Activated CD4-positive, alpha-beta memory T cell treated with anti-CD3 and anti-CD28 coated beads, Interleukin-2, amount 10 ng/mL, durations not matched to agents 7 days and 5 days (primary cell): ENCODE results near the gene COBLL1. TPM values are rescaled to one million over a fixed set of nuclear protein-coding genes. Genes with fewer than 3 reads are reported as not detected.
"Not testable (repeated sequence)": the region's sequence is repeated elsewhere in the genome, so short reads cannot be mapped to it uniquely, and the experiment has no call there.

ENCODE experiments used
- CTCF ChIA-PET: fragments of 350-600 bp; sonication (Branson Sonifier 250); formaldehyde crosslinking; loops from one replicate; lab custom pipeline; 2021; ENCODE audit warnings: antibody characterized with exemption, inconsistent platforms; lab: Charles Lee
- POLR2A ChIA-PET: fragments of 350-600 bp; sonication (Branson Sonifier 250); formaldehyde crosslinking; loops from one replicate; lab custom pipeline; 2021; ENCODE audit warnings: antibody characterized with exemption; lab: Charles Lee
- DNase-seq: peaks from one replicate; pipeline ENCODE4 v3.0.0-alpha.2; 2020
- H3K27ac Mint-ChIP-seq: one replicate; pipeline ENCODE4 v1.8.0; 2021; ENCODE audit warnings: mild to moderate bottlenecking, mixed read lengths
- H3K27me3 Mint-ChIP-seq: one replicate; pipeline ENCODE4 v1.8.0; 2021; ENCODE audit warnings: mixed read lengths
- H3K36me3 Mint-ChIP-seq: one replicate; pipeline ENCODE4 v1.8.0; 2021; ENCODE audit warnings: low read depth, mixed read lengths
- H3K4me1 Mint-ChIP-seq: one replicate; pipeline ENCODE4 v1.8.0; 2021; ENCODE audit warnings: mixed read lengths
- H3K4me3 Mint-ChIP-seq: one replicate; pipeline ENCODE4 v1.8.0; 2021; ENCODE audit warnings: mild to moderate bottlenecking, mixed read lengths
- H3K9me3 Mint-ChIP-seq: one replicate; pipeline ENCODE4 v1.8.0; 2021; ENCODE audit warnings: mixed read lengths
- total RNA-seq, 2 experiments: library from RNA; stranded (reverse); gene quantifications; one replicate each; pipeline ENCODE4 v1.2.3, GENCODE V29; 2021

The COBLL1 gene
- total RNA-seq, 2 experiments from 2014 or later: not detected

DNA sequence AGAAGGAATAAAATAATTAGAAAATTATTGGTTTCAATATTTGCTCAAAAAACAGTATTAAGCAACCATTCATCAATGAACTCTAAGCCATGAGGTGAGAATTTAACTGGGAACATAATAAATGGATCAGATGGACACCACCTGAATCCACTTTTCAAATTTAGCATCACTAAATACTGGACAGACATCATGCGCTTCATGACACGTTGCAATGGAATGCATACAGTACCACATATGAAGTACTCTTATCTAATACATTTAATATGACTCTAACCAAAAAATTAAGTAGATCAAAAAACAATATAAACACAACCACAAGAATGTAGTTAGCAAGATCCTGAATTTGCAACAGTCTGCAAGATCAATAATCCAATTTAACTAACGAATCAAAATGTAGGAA, 76.6 kb downstream of the COBLL1 start:
- no peaks in the 10 kb centered on the region for H3K4me1 Mint-ChIP-seq
- CTCF ChIA-PET: no interaction called here
- DNase-seq: no peak
- H3K36me3 Mint-ChIP-seq: no peaks in the 10 kb centered on the region
- H3K9me3 Mint-ChIP-seq: no peaks in the 10 kb centered on the region
- POLR2A ChIA-PET: no interaction called here
- H3K27me3 Mint-ChIP-seq: no peaks in the 10 kb centered on the region
- H3K27ac Mint-ChIP-seq: no peak overlapping the region
- no peak overlapping the region for H3K4me3 Mint-ChIP-seq

DNA sequence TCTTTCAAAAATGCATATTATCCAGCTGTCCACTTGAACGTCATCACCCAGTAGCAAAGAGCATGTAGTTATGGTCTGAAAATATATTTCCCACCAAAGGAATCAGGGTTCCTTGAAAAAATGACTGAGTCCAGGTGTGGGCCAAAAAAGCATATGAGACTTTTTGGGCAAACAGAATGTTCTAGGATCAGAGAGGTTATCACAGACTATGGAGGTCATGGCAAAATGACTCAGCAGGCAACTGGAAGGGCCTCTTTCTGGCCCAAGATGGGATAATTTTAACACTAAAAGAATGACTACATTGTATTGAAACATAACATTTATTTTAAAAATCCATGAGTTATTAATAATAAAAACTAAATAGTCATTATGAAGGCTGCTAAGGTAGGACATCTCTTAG, 77.1 kb downstream of the COBLL1 start:
- no peaks in the 10 kb centered on the region for H3K27me3 Mint-ChIP-seq
- H3K4me1 Mint-ChIP-seq: no peaks in the 10 kb centered on the region
- no peak overlapping the region for H3K27ac Mint-ChIP-seq
- ChIA-PET CTCF (no interaction called here), POLR2A (no interaction called here)
- H3K4me3 Mint-ChIP-seq: no peak overlapping the region
- no peak for DNase-seq
- H3K36me3 Mint-ChIP-seq: no peaks in the 10 kb centered on the region
- H3K9me3 Mint-ChIP-seq: no peaks in the 10 kb centered on the region

DNA sequence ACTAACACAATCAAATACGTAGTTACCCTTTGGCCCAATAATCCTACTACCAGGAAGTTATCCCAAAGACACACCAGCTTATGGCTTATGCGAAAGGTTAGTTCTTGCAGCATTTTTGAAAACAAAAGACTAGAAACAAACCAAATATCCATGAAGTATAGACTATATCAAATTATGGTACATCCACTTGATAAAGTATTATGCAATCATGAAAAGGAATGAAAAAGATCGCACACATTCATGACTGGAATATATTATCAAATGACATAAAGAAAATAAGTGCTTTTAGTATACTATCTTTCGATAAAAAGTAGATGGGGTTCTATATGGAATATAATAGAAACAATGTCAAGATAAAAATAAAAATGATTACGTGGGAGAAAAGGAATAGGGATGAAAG, 78.2 kb downstream of the COBLL1 start:
- H3K4me1 Mint-ChIP-seq: no peaks in the 10 kb centered on the region
- no peak for DNase-seq
- no peak overlapping the region for H3K4me3 Mint-ChIP-seq
- no peaks in the 10 kb centered on the region for H3K36me3 Mint-ChIP-seq
- H3K27me3 Mint-ChIP-seq: no peaks in the 10 kb centered on the region
- H3K27ac Mint-ChIP-seq: no peak overlapping the region
- H3K9me3 Mint-ChIP-seq: no peaks in the 10 kb centered on the region
- POLR2A ChIA-PET: no interaction called here
- CTCF ChIA-PET: no interaction called here

DNA sequence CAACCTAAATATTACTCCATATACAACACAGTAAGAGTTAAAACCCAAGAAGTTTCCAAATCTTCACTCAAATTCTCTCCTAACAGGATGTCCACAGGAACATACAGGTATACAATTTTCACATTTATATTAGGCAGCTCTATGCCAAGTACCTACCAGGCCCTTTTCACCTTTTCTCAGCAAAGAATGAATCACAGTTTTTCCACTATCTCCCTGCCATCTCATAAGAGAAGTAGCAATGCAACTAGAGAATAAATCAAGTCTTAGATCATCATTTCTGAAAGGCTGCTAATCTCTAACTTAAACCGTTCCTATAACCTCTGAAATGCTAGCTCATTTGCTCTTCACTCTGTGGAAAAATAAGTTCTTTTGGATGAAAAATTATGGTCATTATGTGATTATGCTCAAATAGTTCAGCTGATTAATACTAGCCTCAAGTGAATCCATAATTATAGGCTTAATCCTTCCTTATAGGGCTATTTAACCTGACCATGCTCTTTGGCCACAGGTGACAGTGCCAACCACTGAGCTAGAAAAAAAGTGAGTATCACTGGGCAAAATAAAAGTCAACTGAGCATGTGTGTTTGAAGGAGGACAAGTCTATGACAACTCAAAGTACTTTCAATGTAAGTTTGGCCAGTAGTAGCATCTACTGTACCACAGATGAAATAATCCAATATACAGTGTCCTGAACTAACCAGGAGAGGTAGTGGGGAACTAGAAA, 79.7 kb downstream of the COBLL1 start:
- ChIA-PET CTCF (no interaction called here), POLR2A (no interaction called here)
- H3K4me3 Mint-ChIP-seq: no peak overlapping the region
- no peaks in the 10 kb centered on the region for H3K27me3 Mint-ChIP-seq
- H3K27ac Mint-ChIP-seq: no peak overlapping the region
- no peaks in the 10 kb centered on the region for H3K36me3 Mint-ChIP-seq
- DNase-seq: no peak
- no peaks in the 10 kb centered on the region for H3K9me3 Mint-ChIP-seq
- no peaks in the 10 kb centered on the region for H3K4me1 Mint-ChIP-seq

DNA sequence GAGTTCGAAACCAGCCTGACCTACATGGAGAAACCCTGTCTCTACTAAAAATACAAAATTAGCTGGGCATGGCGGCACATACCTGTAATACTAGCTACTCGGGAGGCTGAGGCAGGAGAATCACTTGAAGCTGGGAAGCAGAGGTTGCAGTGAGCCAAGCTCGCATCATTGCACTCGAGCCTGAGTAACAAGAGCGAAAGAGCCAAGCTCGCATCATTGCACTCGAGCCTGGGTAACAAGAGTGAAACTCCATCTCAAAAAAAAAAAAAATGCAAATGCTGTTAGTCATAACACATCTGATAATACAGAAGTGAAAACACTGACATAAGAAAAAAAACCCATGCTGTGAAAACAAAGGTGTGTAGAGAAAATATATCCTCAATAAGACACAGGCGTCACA, 80.4 kb downstream of the COBLL1 start:
- H3K9me3 Mint-ChIP-seq, DNase-seq, H3K4me1 Mint-ChIP-seq, H3K4me3 Mint-ChIP-seq, CTCF ChIA-PET, H3K36me3 Mint-ChIP-seq, POLR2A ChIA-PET, H3K27ac Mint-ChIP-seq, H3K27me3 Mint-ChIP-seq: not testable (repeated sequence)

DNA sequence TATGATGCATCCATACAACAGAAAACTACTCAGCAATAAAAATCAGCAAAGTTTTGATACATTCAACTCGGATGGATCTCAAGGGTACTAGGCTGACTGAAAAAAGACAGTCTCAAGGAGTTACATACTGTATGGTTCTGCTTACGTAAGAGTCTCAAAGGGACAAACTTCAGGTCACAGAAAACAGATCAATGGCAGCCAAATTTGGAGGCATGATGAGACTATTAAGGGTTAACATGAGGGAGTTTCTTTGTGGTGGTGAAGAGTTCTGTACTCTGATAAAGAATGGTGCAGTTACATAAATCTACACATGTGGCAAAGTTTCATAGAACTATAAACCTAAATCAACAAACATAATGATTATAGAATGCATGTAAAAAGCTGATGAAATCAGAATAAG, 81.4 kb downstream of the COBLL1 start:
- H3K27me3 Mint-ChIP-seq: no peaks in the 10 kb centered on the region

DNA sequence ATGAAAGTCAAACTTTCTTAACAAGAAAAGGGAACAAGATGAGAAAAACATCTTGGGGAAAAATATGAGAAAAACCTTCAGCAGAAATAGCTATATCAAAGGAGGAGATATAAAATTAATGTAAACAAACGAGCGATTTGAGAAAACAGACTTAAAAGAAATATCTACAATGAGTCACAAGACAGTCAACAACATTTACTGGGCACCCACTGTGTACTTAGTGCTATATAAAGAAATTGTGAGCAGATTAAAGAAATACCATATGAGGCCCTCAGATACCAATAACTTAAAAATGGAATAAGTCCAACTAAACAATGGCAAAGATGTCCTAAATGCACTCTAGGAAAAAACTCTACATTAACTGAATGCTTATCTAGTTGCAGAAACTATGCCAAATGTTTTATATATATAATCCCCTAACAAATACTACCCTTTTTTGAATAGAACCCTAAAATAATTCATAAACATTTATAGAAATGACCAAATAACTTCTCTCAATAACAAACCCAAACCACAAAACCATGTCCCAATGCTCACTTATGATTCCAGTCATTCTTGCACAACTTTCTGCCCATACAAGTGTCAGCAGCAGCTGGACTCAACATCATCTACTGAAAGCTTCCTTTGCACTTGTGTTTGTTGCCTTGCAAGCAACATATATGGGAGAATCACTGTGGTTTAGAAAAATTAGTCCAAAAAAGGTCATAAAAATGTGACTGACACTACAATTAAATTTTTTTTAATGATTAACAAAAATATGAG, 83.5 kb downstream of the COBLL1 start:
- ChIA-PET POLR2A (no interaction called here), CTCF (no interaction called here)
- no peaks in the 10 kb centered on the region for H3K4me1 Mint-ChIP-seq
- H3K9me3 Mint-ChIP-seq: no peaks in the 10 kb centered on the region
- no peaks in the 10 kb centered on the region for H3K36me3 Mint-ChIP-seq
- H3K27ac Mint-ChIP-seq: no peak overlapping the region
- no peak overlapping the region for H3K4me3 Mint-ChIP-seq
- no peak for DNase-seq
- no peaks in the 10 kb centered on the region for H3K27me3 Mint-ChIP-seq

More for the DNA sequence above, 81.4 kb downstream of the COBLL1 start:
- POLR2A ChIA-PET: no interaction called here
- Mint-ChIP-seq H3K4me3 (no peak overlapping the region), H3K36me3 (no peaks in the 10 kb centered on the region), H3K4me1 (no peaks in the 10 kb centered on the region), H3K27ac (no peak overlapping the region), H3K9me3 (no peaks in the 10 kb centered on the region)
- CTCF ChIA-PET: no interaction called here
- DNase-seq: no peak

DNA sequence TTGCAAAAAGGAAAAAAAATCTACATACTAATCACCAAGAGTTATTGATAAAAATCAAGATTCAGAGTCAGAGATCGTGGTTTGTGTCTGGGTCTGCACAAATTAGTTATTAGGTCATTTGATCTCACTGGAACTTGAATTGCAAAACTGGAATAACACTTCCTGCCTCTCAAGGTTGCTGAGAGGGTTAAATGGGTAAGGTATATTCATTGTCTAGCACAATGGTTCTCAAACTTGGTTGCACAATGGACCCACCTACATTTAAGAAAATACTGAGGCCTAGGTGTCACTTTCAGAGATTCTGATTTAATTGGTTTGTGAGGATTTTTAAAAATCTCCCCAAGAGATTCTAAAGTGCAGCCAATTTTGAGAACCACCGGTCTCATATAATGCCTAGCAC, 84.8 kb downstream of the COBLL1 start:
- DNase-seq: no peak
- no peaks in the 10 kb centered on the region for H3K27me3 Mint-ChIP-seq
- no peaks in the 10 kb centered on the region for H3K36me3 Mint-ChIP-seq
- H3K27ac Mint-ChIP-seq: no peak overlapping the region
- CTCF ChIA-PET: no interaction called here
- H3K9me3 Mint-ChIP-seq: no peaks in the 10 kb centered on the region
- POLR2A ChIA-PET: no interaction called here
- H3K4me1 Mint-ChIP-seq: no peaks in the 10 kb centered on the region
- no peak overlapping the region for H3K4me3 Mint-ChIP-seq

DNA sequence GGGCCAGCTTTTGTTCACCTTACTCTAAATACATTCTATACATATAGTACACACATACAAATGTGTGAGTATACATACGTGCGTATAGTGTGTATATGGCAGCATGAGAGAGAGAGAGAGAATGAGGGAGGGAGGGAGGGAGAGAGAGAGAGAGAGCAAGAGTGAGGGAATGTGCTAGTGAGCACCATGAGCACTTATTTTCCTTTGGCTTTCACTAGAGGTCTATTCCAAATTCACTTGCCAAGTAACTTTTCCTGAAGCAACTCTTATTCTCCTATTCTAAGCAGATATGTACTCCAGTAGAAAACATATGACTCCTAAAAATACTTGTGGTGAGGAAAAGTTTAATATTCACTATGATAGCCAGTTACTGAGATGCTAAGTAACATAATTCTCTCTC, 85.7 kb downstream of the COBLL1 start:
- no peaks in the 10 kb centered on the region for H3K9me3 Mint-ChIP-seq
- CTCF ChIA-PET: no interaction called here
- no peaks in the 10 kb centered on the region for H3K4me1 Mint-ChIP-seq
- no peak for DNase-seq
- no peaks in the 10 kb centered on the region for H3K36me3 Mint-ChIP-seq
- POLR2A ChIA-PET: no interaction called here
- no peak overlapping the region for H3K27ac Mint-ChIP-seq
- no peak overlapping the region for H3K4me3 Mint-ChIP-seq
- no peaks in the 10 kb centered on the region for H3K27me3 Mint-ChIP-seq

DNA sequence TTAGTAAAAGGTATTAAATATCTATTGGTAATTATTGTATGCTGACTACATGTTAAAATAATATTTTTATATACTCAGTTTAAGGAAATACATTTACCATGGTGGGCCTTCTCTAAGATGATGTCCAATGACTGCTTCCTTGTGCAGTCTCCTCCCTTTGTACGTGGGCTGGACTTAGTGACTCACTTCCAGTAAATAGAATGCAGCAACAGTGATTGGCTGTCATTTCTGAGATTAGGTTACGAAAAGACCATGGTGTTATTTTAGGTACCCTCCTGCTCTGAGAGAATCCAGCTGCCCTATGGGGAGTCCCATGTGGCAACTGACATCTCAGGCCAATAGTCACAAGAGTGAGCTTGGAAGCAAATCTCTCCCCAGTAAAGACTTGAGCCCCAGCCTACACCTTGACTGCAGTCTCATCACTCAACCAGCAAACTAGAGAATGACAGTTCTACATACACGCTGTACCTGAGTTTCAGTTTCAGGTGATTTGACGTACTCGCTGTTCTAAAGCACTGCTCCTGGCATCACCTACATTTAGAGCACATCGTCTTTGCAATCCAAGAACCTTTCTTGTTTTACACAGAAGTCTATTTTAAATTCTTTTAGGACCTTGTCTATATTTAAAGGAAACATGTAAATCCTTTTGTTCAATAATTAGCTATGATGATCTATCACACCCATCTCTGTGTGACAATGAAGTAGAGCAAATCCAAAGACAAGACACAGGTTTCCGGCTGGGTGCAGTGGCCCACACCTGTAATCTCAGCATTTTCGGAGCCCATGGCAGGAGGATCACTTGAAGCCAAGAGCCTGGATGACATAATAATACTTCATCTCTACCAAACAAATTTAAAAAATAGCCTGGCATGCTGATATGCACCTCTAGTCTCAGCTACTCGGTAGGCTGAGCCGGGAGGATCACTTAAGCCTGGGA, 87.2 kb downstream of the COBLL1 start:
- Mint-ChIP-seq H3K27ac (no peak overlapping the region), H3K36me3 (no peaks in the 10 kb centered on the region), H3K9me3 (no peaks in the 10 kb centered on the region), H3K4me1 (no peaks in the 10 kb centered on the region), H3K4me3 (no peak overlapping the region), H3K27me3 (no peaks in the 10 kb centered on the region)
- ChIA-PET POLR2A (no interaction called here), CTCF (no interaction called here)
- DNase-seq: no peak

DNA sequence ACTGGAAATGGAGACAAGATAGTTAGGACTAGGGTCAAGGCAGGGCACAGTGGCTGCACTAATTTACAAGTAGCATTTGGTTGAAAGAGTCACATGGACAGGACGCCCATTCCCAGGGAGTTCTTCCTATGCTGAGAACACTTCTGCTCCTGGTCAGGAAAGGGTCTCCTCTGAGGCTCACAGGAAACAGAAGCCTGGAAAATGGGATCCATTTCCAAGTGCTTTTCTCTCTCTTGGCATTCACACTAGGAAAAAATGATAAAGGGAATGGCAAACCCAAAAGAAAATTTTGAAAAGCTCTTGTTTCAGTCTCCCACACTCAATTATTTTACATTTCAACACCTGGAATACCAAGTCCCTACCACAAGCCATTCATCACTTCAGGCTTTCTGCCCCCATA, 88.7 kb downstream of the COBLL1 start:
- CTCF ChIA-PET: no interaction called here

DNA sequence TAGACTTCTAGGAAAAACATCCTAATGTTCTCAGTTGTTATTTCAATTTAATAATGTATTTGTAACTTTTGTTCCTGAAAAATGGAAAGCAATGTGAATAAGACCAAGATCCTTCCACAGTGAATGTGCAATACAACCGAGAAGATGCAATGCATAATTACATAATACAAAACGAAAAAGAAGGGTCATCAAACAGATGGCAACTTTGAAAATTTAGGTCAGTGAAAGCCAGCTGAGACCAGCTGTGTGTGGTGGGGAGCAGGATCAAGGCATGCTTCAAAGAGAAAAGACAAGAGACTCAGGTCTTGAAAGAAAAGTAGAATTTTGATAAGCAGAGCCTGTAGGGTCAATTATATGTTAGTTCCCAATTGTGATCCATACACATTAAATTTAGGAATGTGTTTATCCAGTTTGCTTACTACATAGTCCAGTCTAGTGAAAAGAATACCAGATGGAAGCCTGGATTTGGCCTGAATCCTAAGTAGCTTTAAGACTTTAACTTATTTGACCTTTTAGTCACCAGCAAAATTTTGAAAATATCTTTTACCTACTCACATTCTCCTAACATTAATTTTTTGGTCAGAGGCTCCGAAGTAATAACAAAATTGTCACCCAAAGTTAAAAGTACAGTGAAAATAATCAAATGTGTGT, 93.7 kb downstream of the COBLL1 start:
- DNase-seq: no peak
- no peaks in the 10 kb centered on the region for H3K9me3 Mint-ChIP-seq
- no peaks in the 10 kb centered on the region for H3K36me3 Mint-ChIP-seq
- ChIA-PET CTCF (no interaction called here), POLR2A (no interaction called here)
- no peaks in the 10 kb centered on the region for H3K4me1 Mint-ChIP-seq
- no peak overlapping the region for H3K4me3 Mint-ChIP-seq
- no peak overlapping the region for H3K27ac Mint-ChIP-seq
- H3K27me3 Mint-ChIP-seq: peaks cover 5% of the 10 kb centered on the region

More for the DNA sequence above, 88.7 kb downstream of the COBLL1 start:
- no peaks in the 10 kb centered on the region for H3K9me3 Mint-ChIP-seq
- H3K4me1 Mint-ChIP-seq: no peaks in the 10 kb centered on the region
- H3K27ac Mint-ChIP-seq: no peak overlapping the region
- POLR2A ChIA-PET: no interaction called here
- no peak for DNase-seq
- no peaks in the 10 kb centered on the region for H3K36me3 Mint-ChIP-seq
- no peak overlapping the region for H3K4me3 Mint-ChIP-seq
- no peaks in the 10 kb centered on the region for H3K27me3 Mint-ChIP-seq

DNA sequence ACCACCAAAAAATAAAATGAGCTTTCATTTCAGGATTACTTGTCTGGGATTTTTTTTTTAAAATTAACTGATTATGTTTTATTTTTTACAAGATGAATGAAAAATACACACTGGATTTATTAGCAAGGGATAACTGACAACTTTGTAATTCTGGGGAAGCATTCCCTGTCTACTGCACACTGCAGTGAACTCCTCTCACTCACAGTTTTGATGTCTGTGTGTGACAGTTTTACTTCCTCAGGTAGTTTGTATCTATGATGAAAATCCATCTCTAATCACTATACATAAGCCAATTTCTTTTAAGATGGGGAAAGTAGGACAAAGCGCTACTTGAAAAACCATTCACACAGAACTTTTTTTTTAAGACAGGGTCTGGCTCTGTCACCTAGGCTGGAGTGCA, 94.5 kb downstream of the COBLL1 start:
- H3K9me3 Mint-ChIP-seq: no peaks in the 10 kb centered on the region
- peaks cover 5% of the 10 kb centered on the region for H3K27me3 Mint-ChIP-seq
- ChIA-PET POLR2A (no interaction called here), CTCF (no interaction called here)
- H3K4me3 Mint-ChIP-seq: no peak overlapping the region
- no peaks in the 10 kb centered on the region for H3K4me1 Mint-ChIP-seq
- no peak overlapping the region for H3K27ac Mint-ChIP-seq
- DNase-seq: no peak
- H3K36me3 Mint-ChIP-seq: no peaks in the 10 kb centered on the region
